Testis (tissue), 3 donors: ENCODE data around the gene HEYL. TPM values are rescaled to one million over a fixed set of nuclear protein-coding genes. Genes with fewer than 3 reads are reported as not detected.

ENCODE experiments used
- DNase-seq: peaks from one replicate; pipeline ENCODE4 v3.0.0-alpha.2; 2019
- H3K27ac ChIP-seq, 2 donors: fragments of 200-600 bp; sonication (generic); one replicate each; pipeline ENCODE4 v1.5.1; 2019
- H3K27me3 ChIP-seq: fragments of 200-600 bp; sonication (generic); one replicate; pipeline ENCODE4 v1.5.1; 2019
- H3K36me3 ChIP-seq: fragments of 200-600 bp; sonication (generic); one replicate; pipeline ENCODE4 v1.5.1; 2017; ENCODE audit warnings: low read depth; ENCODE audit errors: missing control alignments
- H3K4me1 ChIP-seq: fragments of 200-600 bp; sonication (generic); one replicate; pipeline ENCODE4 v1.5.1; 2019
- H3K4me3 ChIP-seq, 2 donors: fragments of 200-600 bp; sonication (generic); one replicate each; pipeline ENCODE4 v1.5.1; 2017 to 2019
- H3K9me3 ChIP-seq: fragments of 200-600 bp; sonication (generic); one replicate; pipeline ENCODE4 v1.5.1; 2017
- POLR2A ChIP-seq: fragments of 450-650 bp; IDR thresholded peaks from one replicate; pipeline ENCODE4 v1.6.1; 2017; ENCODE audit warnings: antibody characterized with exemption, mild to moderate bottlenecking, moderate library complexity
- WGBS, 2 donors: methylation state at CpG; one replicate each; pipeline ENCODE4 v1.1.5; 2018; 5-methylcytosine and 5-hydroxymethylcytosine counted together
- intact Hi-C: fragments of 100-400 bp; cut with DNase I; formaldehyde crosslinking; loops from one replicate; pipeline ENCODE4 v1.15.1; 2023; ENCODE audit warnings: low total_unique reads
- polyA plus RNA-seq: library from polyadenylated mRNA; stranded (reverse); fragments of 350-450 nt; fragmentation: Illumina TruSeq; extraction: RNeasy Lipid Tissue Mini Kit (QIAGEN cat#74804); gene quantifications from one replicate; pipeline ENCODE4 v1.2.3, GENCODE V29; 2014; ENCODE audit warnings: low read depth, low replicate concordance; ENCODE audit not compliant: insufficient read depth
- total RNA-seq, 2 donors: library from RNA; depleted of rRNA; stranded (reverse); fragments of >200 nt; gene quantifications; one replicate each; pipeline ENCODE4 v1.2.3, GENCODE V29; 2016
- TF ChIP-seq, protein P1 (sequence below), 3 experiments: fragments of 450-650 bp in 2 of 3; fragments of 200-600 bp in 1 of 3; sonication (generic) in 1 of 3; IDR thresholded peaks; one replicate each; pipeline ENCODE4 v1.5.1; 2016 to 2019; ENCODE audit warnings: antibody characterized with exemption in 3 of 3, mild to moderate bottlenecking in 2 of 3, moderate library complexity in 1 of 3

The HEYL gene
- total and polyA plus RNA-seq, 3 donors from 2014 or later: 44.7 to 55.5 (median 52.8) TPM

DNA sequence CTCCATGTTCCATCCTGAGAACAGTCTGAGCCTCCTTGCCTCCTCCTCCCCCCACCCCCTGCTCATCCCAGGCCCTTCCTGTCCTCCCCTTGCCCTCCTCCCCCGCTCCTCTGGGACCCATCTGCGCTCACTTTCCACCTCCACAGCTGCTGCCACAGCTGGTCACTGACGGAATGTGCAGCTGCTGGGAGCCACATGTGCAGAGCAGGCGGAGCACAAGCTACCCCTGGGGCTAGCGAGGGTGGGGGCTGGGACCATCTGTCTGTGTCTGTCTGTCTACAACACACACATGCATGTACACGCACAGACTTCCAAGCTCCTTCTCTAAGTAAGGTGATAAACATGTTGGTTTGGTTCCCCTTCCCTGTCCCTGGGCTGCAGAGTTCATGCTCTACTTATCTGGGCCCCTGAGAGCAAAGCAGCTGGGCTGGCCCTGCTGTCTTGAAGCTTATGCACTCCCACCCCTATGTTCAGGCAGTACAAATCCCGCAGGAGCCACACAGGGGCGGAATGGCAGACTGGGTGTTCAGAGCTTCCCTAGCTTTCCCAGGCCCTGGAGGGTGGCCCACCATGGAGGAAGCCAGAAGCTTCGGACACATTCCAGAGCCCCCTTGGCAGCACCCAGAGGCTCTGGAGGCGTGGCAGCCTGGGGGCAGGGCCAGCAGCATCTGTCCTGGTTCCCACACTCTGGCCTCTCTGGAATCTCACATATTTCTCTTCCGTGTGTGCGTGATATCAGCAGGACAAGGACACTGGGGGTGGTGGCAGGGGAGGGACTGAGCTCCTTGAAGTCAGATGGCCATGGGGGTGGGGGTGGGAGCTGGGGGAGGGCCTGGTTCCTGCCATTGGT is 7.0 kb upstream of the HEYL start:
- H3K9me3 ChIP-seq: no peaks in the 10 kb centered on the region
- TF ChIP-seq POLR2A: no peak
- H3K27me3 ChIP-seq: no peaks in the 10 kb centered on the region
- peak; percentile 91 for DNase-seq
- H3K36me3 ChIP-seq: no peaks in the 10 kb centered on the region
- H3K4me3 ChIP-seq: no peak overlapping the region
- peak overlapping the region; percentile 72 to 84 for H3K27ac ChIP-seq
- intact Hi-C loops: no loop called here
- WGBS, 2 donors: 28 to 36% methylated on average over 4 to 12 of the region's 12 CpGs
- peaks cover 48% of the 10 kb centered on the region for H3K4me1 ChIP-seq

DNA sequence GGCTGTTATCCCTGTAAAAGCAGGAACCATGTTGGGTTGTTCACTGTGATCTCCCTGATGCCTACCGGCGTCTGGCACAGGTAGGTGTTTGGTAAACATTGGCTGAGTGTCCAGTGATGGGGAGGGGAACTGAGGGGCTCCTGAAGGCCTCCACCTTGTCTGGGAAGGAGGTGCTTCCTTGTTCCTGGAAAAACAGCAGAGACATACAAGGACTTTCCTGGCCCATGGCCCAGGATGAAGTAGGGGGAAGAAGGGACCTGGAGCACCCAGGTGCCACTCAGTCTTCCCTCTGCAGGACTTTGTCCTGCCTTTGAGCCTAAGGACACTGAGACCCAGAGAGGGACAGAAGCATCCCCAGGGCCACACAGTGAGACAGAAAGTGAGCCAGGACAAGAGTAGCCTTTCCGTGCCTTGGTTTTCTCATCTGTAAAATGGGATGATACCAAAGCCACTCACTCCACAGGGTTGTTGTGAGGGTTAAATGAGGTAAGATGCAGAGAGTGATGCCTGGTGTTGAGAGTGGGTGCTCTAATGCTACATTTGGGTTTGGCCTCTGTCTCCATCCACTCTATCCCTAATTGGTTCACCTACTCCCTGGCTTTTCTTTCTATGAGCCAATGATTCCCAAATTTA is 6.1 kb upstream of the HEYL start:
- WGBS, 2 donors: 77 to 78% methylated on average over 3 of the region's 3 CpGs
- peak overlapping the region; percentile 72 to 84 for H3K27ac ChIP-seq

GRCh38 chr1:39643705-39644104 is 4.3 kb upstream of the HEYL start:
- intact Hi-C loops: no loop called here
- peaks cover 36% of the 10 kb centered on the region for H3K4me1 ChIP-seq
- TF ChIP-seq, protein P1, sequence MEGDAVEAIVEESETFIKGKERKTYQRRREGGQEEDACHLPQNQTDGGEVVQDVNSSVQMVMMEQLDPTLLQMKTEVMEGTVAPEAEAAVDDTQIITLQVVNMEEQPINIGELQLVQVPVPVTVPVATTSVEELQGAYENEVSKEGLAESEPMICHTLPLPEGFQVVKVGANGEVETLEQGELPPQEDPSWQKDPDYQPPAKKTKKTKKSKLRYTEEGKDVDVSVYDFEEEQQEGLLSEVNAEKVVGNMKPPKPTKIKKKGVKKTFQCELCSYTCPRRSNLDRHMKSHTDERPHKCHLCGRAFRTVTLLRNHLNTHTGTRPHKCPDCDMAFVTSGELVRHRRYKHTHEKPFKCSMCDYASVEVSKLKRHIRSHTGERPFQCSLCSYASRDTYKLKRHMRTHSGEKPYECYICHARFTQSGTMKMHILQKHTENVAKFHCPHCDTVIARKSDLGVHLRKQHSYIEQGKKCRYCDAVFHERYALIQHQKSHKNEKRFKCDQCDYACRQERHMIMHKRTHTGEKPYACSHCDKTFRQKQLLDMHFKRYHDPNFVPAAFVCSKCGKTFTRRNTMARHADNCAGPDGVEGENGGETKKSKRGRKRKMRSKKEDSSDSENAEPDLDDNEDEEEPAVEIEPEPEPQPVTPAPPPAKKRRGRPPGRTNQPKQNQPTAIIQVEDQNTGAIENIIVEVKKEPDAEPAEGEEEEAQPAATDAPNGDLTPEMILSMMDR (IDR thresholded peaks at IDR 0.05): no peak
- no peak for TF ChIP-seq POLR2A
- no peak for DNase-seq
- no peaks in the 10 kb centered on the region for H3K36me3 ChIP-seq
- H3K9me3 ChIP-seq: no peaks in the 10 kb centered on the region
- WGBS, 2 donors: 90 to 92% methylated on average over 3 of the region's 3 CpGs
- no peak overlapping the region for H3K4me3 ChIP-seq
- no peak overlapping the region for H3K27ac ChIP-seq
- H3K27me3 ChIP-seq: no peaks in the 10 kb centered on the region

More for the DNA sequence above, 6.1 kb upstream of the HEYL start:
- intact Hi-C loops: no loop called here
- DNase-seq: no peak
- no peaks in the 10 kb centered on the region for H3K36me3 ChIP-seq
- no peak overlapping the region for H3K4me3 ChIP-seq
- H3K9me3 ChIP-seq: no peaks in the 10 kb centered on the region
- H3K4me1 ChIP-seq: peaks cover 48% of the 10 kb centered on the region
- H3K27me3 ChIP-seq: no peaks in the 10 kb centered on the region
- TF ChIP-seq, protein P1 (IDR thresholded peaks at IDR 0.05): no peak
- no peak for TF ChIP-seq POLR2A

DNA sequence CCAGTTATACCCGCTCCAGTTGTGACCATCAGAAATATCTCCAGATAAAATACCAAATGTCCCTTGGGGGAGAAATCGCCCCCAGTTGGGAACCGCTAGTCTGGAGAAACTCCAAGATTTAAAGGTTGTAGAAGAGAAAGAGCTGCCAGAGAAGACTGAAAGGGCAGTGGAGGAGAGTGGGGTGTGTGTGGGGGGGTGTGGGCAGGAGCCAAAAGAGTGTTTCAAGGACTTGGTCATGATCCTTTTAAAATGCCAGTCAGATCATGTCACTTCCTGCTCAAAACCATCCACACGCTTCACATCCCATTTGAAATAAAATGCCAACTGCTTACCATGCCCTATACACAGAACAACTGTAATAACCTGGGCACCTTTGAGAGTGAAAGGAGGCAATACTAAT is 3.4 kb upstream of the HEYL start:
- Histone ChIP-seq H3K4me1 (peaks cover 36% of the 10 kb centered on the region), H3K27me3 (no peaks in the 10 kb centered on the region), H3K9me3 (no peaks in the 10 kb centered on the region), H3K4me3 (no peak overlapping the region), H3K36me3 (no peaks in the 10 kb centered on the region), H3K27ac (no peak overlapping the region)
- no peak for DNase-seq
- intact Hi-C loops: no loop called here
- TF ChIP-seq, protein P1 (IDR thresholded peaks at IDR 0.05): no peak
- TF ChIP-seq POLR2A: no peak
- WGBS, 2 donors: 50 to 54% methylated on average over 4 of the region's 4 CpGs

DNA sequence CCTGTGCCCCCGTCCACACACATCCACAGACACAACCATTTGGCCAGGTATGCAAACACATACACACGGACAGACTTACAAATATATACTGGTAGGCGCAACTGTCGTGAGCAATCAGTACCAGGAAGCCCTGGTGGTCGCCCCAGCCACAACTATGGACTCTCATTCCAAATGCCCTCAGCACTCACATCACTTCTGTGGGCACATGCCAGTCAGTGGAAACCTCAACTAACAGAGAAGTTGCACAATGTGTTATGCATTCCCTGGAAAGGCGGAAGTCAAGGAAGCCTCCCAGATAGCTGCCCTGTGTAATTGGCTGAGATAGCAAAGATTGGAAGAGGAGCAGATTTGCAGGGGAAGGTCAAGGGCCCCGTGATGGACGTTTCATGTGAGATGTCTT is 1.4 kb upstream of the HEYL start:
- Histone ChIP-seq H3K4me1 (peaks cover 17% of the 10 kb centered on the region), H3K4me3 (no peak overlapping the region), H3K27ac (no peak overlapping the region), H3K36me3 (no peaks in the 10 kb centered on the region), H3K27me3 (no peaks in the 10 kb centered on the region), H3K9me3 (no peaks in the 10 kb centered on the region)
- intact Hi-C loops: no loop called here
- 87 to 88% methylated on average over 8 of the region's 8 CpGs for WGBS, 2 donors
- TF ChIP-seq, protein P1 (IDR thresholded peaks at IDR 0.05): no peak
- TF ChIP-seq POLR2A: no peak
- no peak for DNase-seq
